Activated CD8-positive, alpha-beta memory T cell treated with anti-CD3 and anti-CD28 coated beads for 4 hours (primary cell): ENCODE measurements around the gene CLCF1.
A peak's percentile ranks its signal among the peaks of the same experiment; 100 is the strongest.

Experiments used
- DNase-seq, 2 donors: peaks; one replicate each; pipeline ENCODE4 v3.0.0-alpha.2; 2020; ENCODE audit warnings: low read depth in 2 of 2

The CLCF1 gene

GRCh38 chr11:67374571-67375281, 1.3 kb upstream of the CLCF1 start:
- no peak for DNase-seq

- peak; percentile 62 to 70 for DNase-seq
Observed at GRCh38 chr11:67373648-67374570, 511 bp upstream of the CLCF1 start.

DNA sequence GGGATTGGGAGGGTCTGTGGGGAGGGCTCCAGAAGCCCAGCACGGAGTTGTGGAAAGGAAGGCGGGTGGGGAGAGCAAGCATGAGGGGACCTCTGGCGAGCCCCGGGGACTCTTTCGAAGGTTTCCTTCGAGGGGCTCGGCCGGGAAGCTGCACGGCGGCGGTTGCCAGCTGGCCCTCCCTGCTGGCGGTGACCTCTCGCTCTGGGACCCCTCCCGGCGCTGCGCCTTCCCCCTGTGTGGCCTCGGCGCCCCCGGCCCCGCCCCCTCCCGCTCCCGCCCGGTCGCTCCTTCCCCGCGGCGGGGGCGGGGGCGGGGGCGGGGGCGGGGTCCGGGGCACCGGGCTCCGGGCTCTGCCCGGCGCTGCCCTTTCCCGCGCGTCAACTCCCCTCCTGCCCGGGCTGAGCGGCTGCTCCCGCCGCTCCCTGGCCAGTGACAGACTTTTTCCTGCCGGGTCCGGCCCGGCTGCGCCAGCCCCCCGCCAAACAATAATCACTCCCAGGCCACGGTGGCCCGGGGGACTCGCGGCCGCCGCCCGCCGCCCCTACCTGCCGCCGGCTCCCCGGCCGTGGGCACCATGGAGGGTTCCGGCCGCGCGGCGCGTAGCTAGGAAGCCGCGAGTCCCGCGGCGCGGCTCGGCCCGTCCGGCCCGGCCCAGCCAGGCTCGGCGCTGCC, 941 bp downstream of the CLCF1 start:
- no peak for DNase-seq

- no peak for DNase-seq
Observed at GRCh38 chr11:67371911-67372320, 1.5 kb downstream of the CLCF1 start.

GRCh38 chr11:67371189-67371910, 2.0 kb downstream of the CLCF1 start:
- no peak for DNase-seq

DNA sequence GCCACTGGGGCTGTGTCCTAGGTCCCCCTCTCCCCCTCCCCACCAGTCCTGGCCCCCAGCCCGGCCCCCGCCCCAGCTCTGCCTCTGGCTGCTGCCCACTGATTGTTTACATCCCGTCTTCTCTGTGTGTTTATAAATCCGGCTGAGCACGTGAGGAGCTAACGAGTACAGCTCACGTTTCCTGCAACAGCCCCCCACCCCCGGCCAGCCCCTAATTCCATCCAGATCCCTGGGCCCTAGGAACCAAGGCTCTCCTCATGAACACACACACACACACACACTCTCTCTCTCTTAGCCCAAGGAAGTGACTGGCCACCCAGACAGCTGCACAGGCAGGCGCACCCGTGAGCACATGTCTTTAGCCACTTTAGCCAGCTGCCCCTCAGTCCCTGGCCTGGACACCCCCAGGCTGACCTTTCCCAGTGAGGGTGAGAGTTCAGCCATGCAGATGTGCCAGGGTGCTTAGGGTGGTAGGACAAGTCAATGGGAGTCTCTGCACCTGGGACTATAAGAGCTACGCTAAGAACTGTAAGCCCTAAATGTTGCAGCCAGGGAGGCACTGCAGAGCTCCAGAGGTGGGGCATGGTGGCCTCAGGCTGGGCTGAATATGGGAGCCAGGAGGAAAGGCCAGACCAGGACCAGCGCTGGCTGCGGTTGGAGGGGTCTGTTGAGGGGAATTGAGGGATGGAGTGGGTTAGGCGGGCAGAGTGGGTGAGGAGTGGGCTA, 2.9 kb downstream of the CLCF1 start:
- no peak for DNase-seq

- no peak for DNase-seq
Observed at GRCh38 chr11:67369801-67370284, 3.6 kb downstream of the CLCF1 start.

GRCh38 chr11:67369275-67369674, 4.1 kb downstream of the CLCF1 start:
- DNase-seq: no peak

- no peak for DNase-seq
Observed at GRCh38 chr11:67368621-67369020, 4.8 kb downstream of the CLCF1 start.

GRCh38 chr11:67367761-67368227, 5.6 kb downstream of the CLCF1 start:
- no peak for DNase-seq

DNA sequence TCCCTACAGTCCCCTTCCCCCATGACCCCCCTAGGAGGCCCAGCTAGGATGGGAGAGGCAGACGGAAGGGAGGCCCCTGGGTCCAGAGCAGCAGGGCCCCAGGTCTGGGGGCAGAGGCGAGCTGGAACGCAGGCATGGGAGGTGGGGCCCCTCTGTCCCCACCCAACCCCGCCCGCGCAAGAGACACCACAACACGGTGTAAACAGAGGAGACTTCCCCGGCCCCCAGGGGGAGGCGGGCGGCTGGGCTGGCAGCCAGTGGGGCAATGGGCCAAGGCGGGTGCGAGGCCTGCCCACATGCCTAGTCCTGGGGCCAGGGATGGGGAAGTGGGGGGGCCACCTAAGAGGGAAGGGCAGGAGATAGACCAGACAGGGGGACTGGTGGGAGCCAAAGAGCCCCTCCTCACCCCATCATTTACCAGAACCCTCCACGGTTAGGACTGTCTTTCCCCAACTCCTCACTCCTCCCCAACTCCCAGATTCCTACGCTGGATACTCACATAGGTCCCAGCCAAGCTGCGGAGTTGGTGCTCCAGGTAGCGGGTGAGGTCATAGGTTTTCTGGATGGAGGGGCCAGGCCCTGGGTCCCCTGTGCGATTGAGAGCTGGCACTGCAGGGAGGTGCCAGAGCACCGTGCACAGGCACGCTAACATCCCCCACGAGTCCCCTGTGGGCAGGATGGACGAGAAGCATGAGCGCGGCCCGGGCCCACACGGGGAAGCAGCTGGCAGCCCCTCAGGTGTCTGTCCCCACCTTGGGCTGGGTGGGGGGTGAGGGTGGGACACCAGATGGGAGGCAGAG, 6.2 kb downstream of the CLCF1 start:
- no peak for DNase-seq

- DNase-seq: no peak
Observed at GRCh38 chr11:67366546-67366945, 6.9 kb downstream of the CLCF1 start.

DNA sequence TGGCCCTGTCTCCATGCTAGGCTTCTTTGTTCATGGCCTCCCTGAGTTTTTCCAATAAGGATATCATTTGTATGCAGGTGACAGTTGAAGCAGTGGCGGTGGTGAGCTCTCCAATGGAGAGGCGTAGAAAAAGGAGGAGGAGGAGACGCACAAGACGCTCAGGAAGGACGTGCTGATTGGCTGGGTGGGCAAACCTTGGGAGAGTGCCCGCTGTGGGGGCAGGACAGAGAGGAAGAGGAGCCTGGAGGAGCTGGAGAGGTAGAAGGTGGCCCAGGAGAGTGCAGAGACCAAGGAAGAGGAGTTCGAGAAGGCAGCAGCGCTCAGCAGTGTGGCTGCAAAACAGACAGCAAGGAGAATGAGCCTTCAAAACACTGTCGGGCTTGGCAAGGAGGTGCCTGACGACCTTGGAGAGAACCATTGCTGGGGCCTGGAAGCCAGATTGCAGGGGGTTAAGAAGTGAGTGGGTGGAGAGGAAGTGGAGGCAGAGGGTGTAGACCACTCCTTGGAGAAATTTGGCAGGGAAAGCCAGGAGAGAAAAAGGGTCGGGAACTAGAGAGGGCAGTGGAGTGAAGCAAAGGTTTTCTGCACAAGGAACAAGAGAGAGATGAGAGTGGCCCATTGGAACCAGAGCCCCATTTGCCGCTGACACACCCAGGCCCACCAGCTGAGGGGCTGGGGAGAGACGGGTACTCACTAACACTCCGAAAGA, 7.5 kb downstream of the CLCF1 start:
- DNase-seq: no peak

- no peak for DNase-seq
Observed at GRCh38 chr11:67364783-67365722, 8.3 kb downstream of the CLCF1 start.

- no peak for DNase-seq
Observed at GRCh38 chr11:67364169-67364568, 9.2 kb downstream of the CLCF1 start.

DNA sequence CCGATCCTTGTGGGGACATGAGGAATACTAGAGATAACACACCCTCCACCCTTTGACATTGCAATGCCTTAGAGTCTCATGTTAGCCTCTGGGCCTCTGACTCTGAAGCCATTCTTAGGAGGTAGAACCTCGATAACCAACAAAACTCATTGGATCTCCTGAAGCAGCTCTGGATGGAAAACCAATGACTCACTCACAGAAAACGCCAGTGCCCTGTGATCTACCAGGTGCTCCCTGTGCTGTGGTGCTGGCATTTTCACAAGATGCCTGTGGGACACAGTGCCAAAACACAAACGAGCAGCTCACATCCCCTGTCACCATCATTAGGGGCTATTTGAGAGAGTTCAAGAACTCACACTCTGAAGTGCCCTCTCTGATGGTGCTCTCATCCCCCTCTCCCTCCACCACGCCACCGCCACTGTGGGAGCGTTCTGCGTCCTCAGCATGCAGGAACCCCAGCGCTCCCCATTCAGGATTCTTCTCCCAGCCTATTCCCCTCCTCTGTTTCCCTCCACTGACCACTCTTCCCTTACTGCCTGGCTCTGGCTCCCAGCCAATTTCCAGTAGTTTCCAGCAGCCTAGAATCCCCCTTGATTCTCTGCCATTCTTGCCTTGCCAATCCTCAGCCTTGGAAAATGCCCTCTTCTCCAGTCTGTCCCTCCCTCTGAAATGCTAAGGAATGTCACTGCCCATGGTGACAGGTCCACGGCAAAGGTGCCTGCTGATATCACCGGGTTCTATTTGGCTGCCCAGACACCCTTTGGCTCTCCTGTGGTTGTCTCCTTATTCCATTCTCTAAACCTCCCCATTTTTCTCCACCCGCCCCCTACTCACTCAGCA, 15.3 kb downstream of the CLCF1 start:
- no peak for DNase-seq

GRCh38 chr11:67356864-67357561, 16.4 kb downstream of the CLCF1 start:
- DNase-seq: peak in 1 of 2 donors; percentile 31
